Vagina (tissue), 2 donors: ENCODE data around the gene NFATC3.

Experiments used
- POLR2AphosphoS5 ChIP-seq, 2 donors: sonication (generic); formaldehyde crosslinking; IDR thresholded peaks; one replicate each; pipeline ENCODE4 v1.9.0; 2017; ENCODE audit warnings: antibody characterized with exemption in 2 of 2, mild to moderate bottlenecking in 2 of 2, low read depth in 1 of 2; ENCODE audit not compliant: insufficient read depth in 1 of 2
- TF ChIP-seq, protein P1 (sequence below), 3 experiments: fragments of 450-650 bp in 2 of 3; fragments of 200-600 bp in 1 of 3; sonication (generic) in 1 of 3; IDR thresholded peaks; one replicate each; pipeline ENCODE4 v1.5.1; 2017 to 2019; ENCODE audit warnings: antibody characterized with exemption in 3 of 3, mild to moderate bottlenecking in 2 of 3, moderate library complexity in 2 of 3

DNA sequence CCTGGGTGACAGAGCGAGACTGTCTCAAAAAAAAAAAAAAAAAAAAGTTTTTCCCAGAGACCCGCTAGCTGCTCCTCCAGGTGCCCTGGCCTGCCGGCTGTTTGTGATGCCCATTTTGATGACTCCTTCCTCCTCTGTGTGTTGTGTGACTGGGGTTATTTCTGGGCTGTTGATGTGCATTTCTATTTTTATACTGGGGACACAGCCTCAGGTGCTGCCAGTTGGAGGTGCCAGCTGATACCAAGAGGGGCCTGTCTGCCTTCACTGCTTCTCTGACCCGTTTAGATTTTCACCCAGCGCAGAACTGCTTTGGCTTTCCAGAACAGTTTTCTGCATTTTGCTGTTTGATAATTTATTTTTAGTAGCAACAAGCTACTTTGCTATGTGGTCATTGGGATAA, 166.7 kb downstream of the NFATC3 start:
- TF ChIP-seq, protein P1, sequence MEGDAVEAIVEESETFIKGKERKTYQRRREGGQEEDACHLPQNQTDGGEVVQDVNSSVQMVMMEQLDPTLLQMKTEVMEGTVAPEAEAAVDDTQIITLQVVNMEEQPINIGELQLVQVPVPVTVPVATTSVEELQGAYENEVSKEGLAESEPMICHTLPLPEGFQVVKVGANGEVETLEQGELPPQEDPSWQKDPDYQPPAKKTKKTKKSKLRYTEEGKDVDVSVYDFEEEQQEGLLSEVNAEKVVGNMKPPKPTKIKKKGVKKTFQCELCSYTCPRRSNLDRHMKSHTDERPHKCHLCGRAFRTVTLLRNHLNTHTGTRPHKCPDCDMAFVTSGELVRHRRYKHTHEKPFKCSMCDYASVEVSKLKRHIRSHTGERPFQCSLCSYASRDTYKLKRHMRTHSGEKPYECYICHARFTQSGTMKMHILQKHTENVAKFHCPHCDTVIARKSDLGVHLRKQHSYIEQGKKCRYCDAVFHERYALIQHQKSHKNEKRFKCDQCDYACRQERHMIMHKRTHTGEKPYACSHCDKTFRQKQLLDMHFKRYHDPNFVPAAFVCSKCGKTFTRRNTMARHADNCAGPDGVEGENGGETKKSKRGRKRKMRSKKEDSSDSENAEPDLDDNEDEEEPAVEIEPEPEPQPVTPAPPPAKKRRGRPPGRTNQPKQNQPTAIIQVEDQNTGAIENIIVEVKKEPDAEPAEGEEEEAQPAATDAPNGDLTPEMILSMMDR (IDR thresholded peaks at IDR 0.05), result no peak
- TF ChIP-seq POLR2AphosphoS5 (IDR thresholded peaks at IDR 0.05; ENCODE audit: insufficient read depth in 1 of 2, low read depth in 1 of 2), result no peak
